ENCODE measurements around the gene GRB10.

Gene GRB10

GRCh38 chr7:50710441-50711154 is 72.1 kb downstream of the GRB10 start:
- peaks cover 15% of the 10 kb centered on the region for H3K36me3 ChIP-seq (ENCODE audit: control insufficient read depth, insufficient read depth, low read length)
- no peaks in the 10 kb centered on the region for H3K9me3 ChIP-seq (ENCODE audit: control insufficient read depth, low read length)
- H3K4me3 ChIP-seq (ENCODE audit: extremely low read depth, insufficient read depth, low read length, poor library complexity, severe bottlenecking) = no peak overlapping the region
- 96 to 99% methylated on average over 12 to 13 of the region's 15 CpGs for WGBS, 2 experiments (ENCODE audit: insufficient coverage in 2 of 2)
- no peak overlapping the region for H3K27ac ChIP-seq (ENCODE audit: low read depth, low read length, severe bottlenecking)
- H3K4me1 ChIP-seq (ENCODE audit: control insufficient read depth, insufficient read depth, low read length, poor library complexity, severe bottlenecking) = peaks cover 11% of the 10 kb centered on the region

GRCh38 chr7:50709151-50709550 is 73.5 kb downstream of the GRB10 start:
- H3K36me3 ChIP-seq (ENCODE audit: control insufficient read depth, insufficient read depth, low read length) = peaks cover 14% of the 10 kb centered on the region
- H3K4me3 ChIP-seq (ENCODE audit: extremely low read depth, insufficient read depth, low read length, poor library complexity, severe bottlenecking) = no peak overlapping the region
- WGBS, 2 experiments (ENCODE audit: insufficient coverage in 2 of 2) = 98 to 100% methylated on average over 4 to 5 of the region's 7 CpGs
- peaks cover 11% of the 10 kb centered on the region for H3K4me1 ChIP-seq (ENCODE audit: control insufficient read depth, insufficient read depth, low read length, poor library complexity, severe bottlenecking)
- H3K27ac ChIP-seq (ENCODE audit: low read depth, low read length, severe bottlenecking) = no peak overlapping the region
- H3K9me3 ChIP-seq (ENCODE audit: control insufficient read depth, low read length) = no peaks in the 10 kb centered on the region

GRCh38 chr7:50707236-50708006 is 75.3 kb downstream of the GRB10 start:
- WGBS, 2 experiments (ENCODE audit: insufficient coverage in 2 of 2) = 90 to 92% methylated on average over 7 to 9 of the region's 9 CpGs
- no peak overlapping the region for H3K27ac ChIP-seq (ENCODE audit: low read depth, low read length, severe bottlenecking)
- H3K9me3 ChIP-seq (ENCODE audit: control insufficient read depth, low read length) = no peaks in the 10 kb centered on the region
- H3K4me1 ChIP-seq (ENCODE audit: control insufficient read depth, insufficient read depth, low read length, poor library complexity, severe bottlenecking) = peaks cover 7% of the 10 kb centered on the region
- peaks cover 28% of the 10 kb centered on the region for H3K36me3 ChIP-seq (ENCODE audit: control insufficient read depth, insufficient read depth, low read length)
- H3K4me3 ChIP-seq (ENCODE audit: extremely low read depth, insufficient read depth, low read length, poor library complexity, severe bottlenecking) = no peak overlapping the region

DNA sequence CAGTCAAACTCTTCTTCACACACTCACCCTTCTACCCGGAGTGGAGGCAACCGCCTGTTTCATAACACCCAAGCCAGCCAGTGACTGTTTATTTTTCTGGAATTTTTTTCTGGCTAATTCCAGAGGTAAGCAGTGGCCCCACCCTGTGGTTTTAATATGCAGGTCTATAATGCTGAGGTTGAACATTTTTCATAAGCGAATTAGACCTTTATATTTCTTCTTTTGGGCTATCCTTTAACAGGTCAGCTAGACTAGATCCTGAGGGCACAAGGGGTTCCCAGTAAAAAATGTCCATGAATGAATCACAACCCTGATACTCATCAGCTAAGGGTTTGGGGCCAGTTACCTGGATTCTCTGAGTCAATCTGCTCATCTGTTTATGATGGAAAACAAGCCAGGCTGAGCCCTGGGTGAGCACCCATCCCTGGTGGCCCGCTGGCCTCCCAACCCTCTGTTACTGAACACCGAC is 76.2 kb downstream of the GRB10 start:
- Histone ChIP-seq H3K27ac (ENCODE audit: low read depth, low read length, severe bottlenecking) (no peak overlapping the region), H3K4me1 (ENCODE audit: control insufficient read depth, insufficient read depth, low read length, poor library complexity, severe bottlenecking) (peaks cover 7% of the 10 kb centered on the region), H3K9me3 (ENCODE audit: control insufficient read depth, low read length) (no peaks in the 10 kb centered on the region), H3K4me3 (ENCODE audit: extremely low read depth, insufficient read depth, low read length, poor library complexity, severe bottlenecking) (no peak overlapping the region), H3K36me3 (ENCODE audit: control insufficient read depth, insufficient read depth, low read length) (peaks cover 37% of the 10 kb centered on the region)
- 87 to 93% methylated on average over 3 of the region's 5 CpGs for WGBS, 2 experiments (ENCODE audit: insufficient coverage in 2 of 2)

GRCh38 chr7:50704844-50705243 is 77.9 kb downstream of the GRB10 start:
- H3K36me3 ChIP-seq (ENCODE audit: control insufficient read depth, insufficient read depth, low read length) = peaks cover 36% of the 10 kb centered on the region
- no peak overlapping the region for H3K4me3 ChIP-seq (ENCODE audit: extremely low read depth, insufficient read depth, low read length, poor library complexity, severe bottlenecking)
- 83 to 93% methylated on average over 6 of the region's 6 CpGs for WGBS, 2 experiments (ENCODE audit: insufficient coverage in 2 of 2)
- H3K27ac ChIP-seq (ENCODE audit: low read depth, low read length, severe bottlenecking) = no peak overlapping the region
- no peaks in the 10 kb centered on the region for H3K9me3 ChIP-seq (ENCODE audit: control insufficient read depth, low read length)
- H3K4me1 ChIP-seq (ENCODE audit: control insufficient read depth, insufficient read depth, low read length, poor library complexity, severe bottlenecking) = peaks cover 7% of the 10 kb centered on the region

- H3K4me3 ChIP-seq (ENCODE audit: extremely low read depth, insufficient read depth, low read length, poor library complexity, severe bottlenecking) = no peak overlapping the region
- no peaks in the 10 kb centered on the region for H3K9me3 ChIP-seq (ENCODE audit: control insufficient read depth, low read length)
- H3K4me1 ChIP-seq (ENCODE audit: control insufficient read depth, insufficient read depth, low read length, poor library complexity, severe bottlenecking) = peaks cover 7% of the 10 kb centered on the region
- H3K27ac ChIP-seq (ENCODE audit: low read depth, low read length, severe bottlenecking) = no peak overlapping the region
- 90 to 91% methylated on average over 3 to 6 of the region's 6 CpGs for WGBS, 2 experiments (ENCODE audit: insufficient coverage in 2 of 2)
- peaks cover 30% of the 10 kb centered on the region for H3K36me3 ChIP-seq (ENCODE audit: control insufficient read depth, insufficient read depth, low read length)
Measured at GRCh38 chr7:50703654-50704053, 79.0 kb downstream of the GRB10 start.

DNA sequence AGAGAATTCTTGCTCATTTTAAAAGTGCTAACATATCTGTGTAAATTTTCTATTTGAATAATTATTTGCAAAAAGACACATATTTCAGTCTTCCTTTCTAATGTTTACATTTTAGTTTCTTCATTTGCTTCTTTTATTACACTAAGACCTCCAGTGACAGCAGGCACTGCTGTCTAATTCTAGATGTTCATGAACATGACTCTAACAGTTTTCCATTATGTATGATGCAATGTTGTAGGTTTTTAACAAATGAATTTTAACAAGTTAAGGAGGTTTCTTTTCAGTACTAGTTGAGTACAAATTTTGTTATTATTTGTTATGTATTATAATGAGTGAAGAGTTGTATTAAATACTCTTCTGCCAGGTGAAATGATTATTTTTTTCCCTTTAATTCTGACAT is 83.6 kb downstream of the GRB10 start:
- Histone ChIP-seq H3K4me3 (ENCODE audit: extremely low read depth, insufficient read depth, low read length, poor library complexity, severe bottlenecking) (no peak overlapping the region), H3K27ac (ENCODE audit: low read depth, low read length, severe bottlenecking) (no peak overlapping the region), H3K36me3 (ENCODE audit: control insufficient read depth, insufficient read depth, low read length) (peaks cover 48% of the 10 kb centered on the region), H3K9me3 (ENCODE audit: control insufficient read depth, low read length) (no peaks in the 10 kb centered on the region), H3K4me1 (ENCODE audit: control insufficient read depth, insufficient read depth, low read length, poor library complexity, severe bottlenecking) (no peaks in the 10 kb centered on the region)

DNA sequence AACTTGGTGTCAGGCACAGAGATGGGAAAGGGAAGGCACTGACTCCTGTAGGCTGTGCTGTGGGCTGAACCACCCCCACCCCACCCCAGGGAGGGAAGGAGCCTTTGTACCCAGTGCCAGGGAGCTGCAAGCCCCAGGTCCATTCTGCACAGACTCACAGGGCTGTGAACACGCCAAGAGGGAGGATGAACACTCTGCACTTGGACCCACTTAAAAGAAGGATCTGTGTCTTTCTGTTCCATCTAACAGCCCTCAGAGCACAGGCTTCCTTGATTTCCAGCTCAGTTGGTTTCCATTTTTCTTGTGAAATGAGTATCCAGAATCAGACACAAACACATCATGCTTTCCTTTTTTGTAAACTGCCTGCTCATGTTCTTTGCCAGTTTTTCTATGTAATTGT is 84.9 kb downstream of the GRB10 start:
- Histone ChIP-seq H3K27ac (ENCODE audit: low read depth, low read length, severe bottlenecking) (no peak overlapping the region), H3K36me3 (ENCODE audit: control insufficient read depth, insufficient read depth, low read length) (peaks cover 42% of the 10 kb centered on the region), H3K9me3 (ENCODE audit: control insufficient read depth, low read length) (no peaks in the 10 kb centered on the region), H3K4me3 (ENCODE audit: extremely low read depth, insufficient read depth, low read length, poor library complexity, severe bottlenecking) (no peak overlapping the region), H3K4me1 (ENCODE audit: control insufficient read depth, insufficient read depth, low read length, poor library complexity, severe bottlenecking) (no peaks in the 10 kb centered on the region)
- 82 to 100% methylated on average over 1 of the region's 1 CpG for WGBS, 2 experiments (ENCODE audit: insufficient coverage in 2 of 2)

GRCh38 chr7:50696810-50697582 is 85.7 kb downstream of the GRB10 start:
- Histone ChIP-seq H3K27ac (ENCODE audit: low read depth, low read length, severe bottlenecking) (no peak overlapping the region), H3K4me1 (ENCODE audit: control insufficient read depth, insufficient read depth, low read length, poor library complexity, severe bottlenecking) (no peaks in the 10 kb centered on the region), H3K36me3 (ENCODE audit: control insufficient read depth, insufficient read depth, low read length) (peaks cover 40% of the 10 kb centered on the region), H3K9me3 (ENCODE audit: control insufficient read depth, low read length) (no peaks in the 10 kb centered on the region), H3K4me3 (ENCODE audit: extremely low read depth, insufficient read depth, low read length, poor library complexity, severe bottlenecking) (no peak overlapping the region)
- 95 to 100% methylated on average over 1 of the region's 3 CpGs for WGBS, 2 experiments (ENCODE audit: insufficient coverage in 2 of 2)

GRCh38 chr7:50695026-50695425 is 87.7 kb downstream of the GRB10 start:
- no peaks in the 10 kb centered on the region for H3K4me1 ChIP-seq (ENCODE audit: control insufficient read depth, insufficient read depth, low read length, poor library complexity, severe bottlenecking)
- no peaks in the 10 kb centered on the region for H3K9me3 ChIP-seq (ENCODE audit: control insufficient read depth, low read length)
- peaks cover 30% of the 10 kb centered on the region for H3K36me3 ChIP-seq (ENCODE audit: control insufficient read depth, insufficient read depth, low read length)
- 100% methylated on average over 1 to 2 of the region's 2 CpGs for WGBS, 2 experiments (ENCODE audit: insufficient coverage in 2 of 2)
- H3K27ac ChIP-seq (ENCODE audit: low read depth, low read length, severe bottlenecking) = no peak overlapping the region
- H3K4me3 ChIP-seq (ENCODE audit: extremely low read depth, insufficient read depth, low read length, poor library complexity, severe bottlenecking) = no peak overlapping the region

Data from mesodermal cell (in vitro differentiated cells).